Thyroid gland (tissue), 4 donors: ENCODE data around the gene DHRS7B.

Experiments used
- POLR2A ChIP-seq, 2 donors: fragments of 450-650 bp; IDR thresholded peaks; one replicate each; pipeline ENCODE4 v1.6.1; 2017; ENCODE audit warnings: antibody characterized with exemption in 2 of 2, mild to moderate bottlenecking in 2 of 2, moderate library complexity in 1 of 2
- TF ChIP-seq, protein P1 (sequence below), 6 experiments: fragments of 200-600 bp in 3 of 6; fragments of 450-650 bp in 3 of 6; sonication (generic) in 3 of 6; IDR thresholded peaks; one replicate each; pipeline ENCODE4 v1.5.1; 2016 to 2019; ENCODE audit warnings: antibody characterized with exemption in 6 of 6, mild to moderate bottlenecking in 2 of 6, inconsistent platforms in 1 of 6, moderate library complexity in 1 of 6

DNA sequence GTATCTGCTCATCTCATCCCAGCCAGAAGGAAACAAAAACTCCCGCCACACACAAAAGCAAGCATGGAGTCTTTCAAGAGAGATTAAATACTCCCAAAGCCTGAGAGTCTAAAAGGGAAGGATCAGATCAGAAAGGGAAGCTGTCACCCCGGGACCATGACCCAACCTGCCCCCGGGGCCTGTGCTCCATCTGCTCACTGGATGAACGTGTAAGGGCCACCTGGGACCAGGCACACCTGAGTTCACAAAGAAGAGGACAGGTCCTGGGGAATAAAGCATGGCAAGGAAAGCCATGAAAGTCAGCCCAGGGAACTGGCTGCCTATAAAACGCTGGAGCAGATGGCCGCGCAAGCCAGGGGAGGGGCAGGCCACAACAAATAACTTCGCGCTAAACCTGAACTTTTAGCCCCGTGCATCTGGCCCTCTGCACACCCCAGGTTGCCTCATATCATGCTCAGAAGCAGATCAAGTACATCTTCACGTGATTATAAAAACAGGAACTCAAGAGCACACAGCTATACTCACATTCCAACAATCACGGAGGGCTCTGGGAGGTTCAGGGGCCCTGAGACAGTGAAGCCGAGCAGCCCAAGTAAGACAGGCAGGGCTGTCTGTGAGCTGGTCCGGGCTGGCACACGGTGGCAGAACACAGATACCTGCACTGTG is 83.8 kb downstream of the DHRS7B start:
- TF ChIP-seq, protein P1, sequence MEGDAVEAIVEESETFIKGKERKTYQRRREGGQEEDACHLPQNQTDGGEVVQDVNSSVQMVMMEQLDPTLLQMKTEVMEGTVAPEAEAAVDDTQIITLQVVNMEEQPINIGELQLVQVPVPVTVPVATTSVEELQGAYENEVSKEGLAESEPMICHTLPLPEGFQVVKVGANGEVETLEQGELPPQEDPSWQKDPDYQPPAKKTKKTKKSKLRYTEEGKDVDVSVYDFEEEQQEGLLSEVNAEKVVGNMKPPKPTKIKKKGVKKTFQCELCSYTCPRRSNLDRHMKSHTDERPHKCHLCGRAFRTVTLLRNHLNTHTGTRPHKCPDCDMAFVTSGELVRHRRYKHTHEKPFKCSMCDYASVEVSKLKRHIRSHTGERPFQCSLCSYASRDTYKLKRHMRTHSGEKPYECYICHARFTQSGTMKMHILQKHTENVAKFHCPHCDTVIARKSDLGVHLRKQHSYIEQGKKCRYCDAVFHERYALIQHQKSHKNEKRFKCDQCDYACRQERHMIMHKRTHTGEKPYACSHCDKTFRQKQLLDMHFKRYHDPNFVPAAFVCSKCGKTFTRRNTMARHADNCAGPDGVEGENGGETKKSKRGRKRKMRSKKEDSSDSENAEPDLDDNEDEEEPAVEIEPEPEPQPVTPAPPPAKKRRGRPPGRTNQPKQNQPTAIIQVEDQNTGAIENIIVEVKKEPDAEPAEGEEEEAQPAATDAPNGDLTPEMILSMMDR (IDR thresholded peaks at IDR 0.05): no peak
- TF ChIP-seq POLR2A (IDR thresholded peaks at IDR 0.05): no peak
